Keratinocyte (primary cell): ENCODE data around the gene SLC27A2.

Source experiments
- CTCF ChIP-seq, 3 experiments: IDR thresholded peaks in 1 of 3; conservative IDR thresholded peaks in 1 of 3; optimal IDR thresholded peaks in 1 of 3; 2 replicates in 2 of 3; 3 replicates in 1 of 3; pipeline versions ENCODE3 to v1.5.1; 2011; ENCODE audit warnings: low read length in 3 of 3, mild to moderate bottlenecking in 3 of 3, moderate library complexity in 2 of 3, control low read depth in 1 of 3, inconsistent platforms in 1 of 3; ENCODE audit not compliant: insufficient read depth in 2 of 3; ENCODE audit errors: extremely low read depth in 1 of 3
- EZH2 ChIP-seq: IDR thresholded peaks from one replicate; pipeline ENCODE4 v1.6.1; 2012; ENCODE audit warnings: inconsistent platforms, mild to moderate bottlenecking, low read length, moderate library complexity

- no peak for TF ChIP-seq CTCF (optimal IDR thresholded peaks at IDR 0.05 in 1 of 3, IDR thresholded peaks at IDR 0.05 in 1 of 3, conservative IDR thresholded peaks at IDR 0.05 in 1 of 3; ENCODE audit: extremely low read depth in 1 of 3, insufficient read depth in 2 of 3, low read length in 3 of 3)
- TF ChIP-seq EZH2 = no peak
These were observed 83.6 kb downstream of the SLC27A2 start, which contains the start of gene HDC for GRCh38 chr15:50265620-50266019.
